HG03432 (cell line): ENCODE data around the gene KRT79.

Experiments
- ATAC-seq: cut with Tn5 transposase; IDR thresholded peaks from one replicate; pipeline ENCODE4 v1.9.1; 2021; ENCODE audit warnings: mild to moderate bottlenecking, moderate library complexity; ENCODE audit not compliant: unreplicated experiment

KRT79 gene

DNA sequence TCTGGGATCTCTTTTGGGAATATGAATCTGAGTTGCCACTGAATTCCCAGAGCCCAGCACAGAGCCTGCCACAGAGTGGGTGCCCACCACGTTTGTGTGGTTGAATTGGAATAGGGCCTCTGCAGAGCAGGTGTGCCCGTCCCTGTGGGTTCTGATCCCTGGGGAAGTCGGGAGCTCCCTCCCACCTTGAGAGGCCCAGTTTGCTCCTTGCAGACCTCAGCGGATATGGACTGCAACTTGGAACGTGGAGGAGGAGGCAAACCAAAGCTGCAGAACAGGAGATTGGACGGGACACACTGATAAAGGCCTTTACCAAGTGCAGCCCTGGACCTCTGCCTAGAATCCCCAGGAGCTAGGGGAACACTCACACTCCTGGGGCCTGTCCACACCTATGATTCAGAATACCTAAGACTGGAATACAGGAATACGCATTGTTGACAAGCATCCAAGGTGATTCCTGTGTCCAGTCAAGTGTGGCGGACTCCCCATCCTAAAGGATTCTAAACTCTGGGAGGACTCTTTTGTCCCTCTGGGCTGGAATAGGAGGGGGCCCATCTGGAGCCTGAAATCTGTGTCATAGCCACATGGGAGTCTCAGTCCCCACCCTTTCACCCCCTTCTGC, 59.4 kb downstream of the KRT79 start:
- ATAC-seq, result no peak

DNA sequence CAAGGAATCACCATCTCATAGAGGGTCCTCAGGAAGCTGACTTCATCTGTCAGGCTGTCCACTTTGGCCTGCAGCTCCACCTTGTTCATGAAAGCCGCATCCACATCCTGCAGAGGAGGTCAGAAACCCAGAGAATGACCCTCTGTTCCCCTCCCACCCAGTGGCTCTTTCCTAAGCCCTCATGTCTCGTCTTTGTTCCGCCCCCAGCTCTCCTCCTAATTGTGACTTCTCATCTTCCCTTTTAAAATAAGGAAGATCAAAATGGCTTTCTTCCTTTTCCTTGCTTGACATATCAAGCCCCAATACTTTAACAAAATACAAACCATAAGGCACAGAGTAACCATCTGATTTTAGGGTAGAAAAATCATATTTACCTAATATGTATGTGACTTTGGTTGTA, 61.3 kb downstream of the KRT79 start:
- no peak for ATAC-seq

DNA sequence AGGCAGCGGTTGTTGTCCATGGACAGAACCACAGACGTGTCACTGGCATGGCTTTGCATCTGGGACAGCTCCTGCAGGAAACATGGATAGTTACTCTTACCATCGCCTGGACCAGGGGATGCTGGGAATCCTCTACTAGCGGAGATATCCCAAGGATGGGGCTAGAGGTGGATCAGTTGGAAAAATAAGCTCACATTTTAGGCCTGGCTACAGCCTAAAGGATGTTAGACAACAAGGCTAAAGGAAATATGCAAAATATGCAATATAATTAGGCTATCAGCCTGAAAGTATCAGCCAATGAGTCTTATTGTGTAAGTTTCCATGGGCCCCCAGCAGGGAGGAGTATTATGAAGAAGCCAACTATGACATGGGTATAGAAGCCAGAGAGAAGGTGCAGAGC, 61.9 kb downstream of the KRT79 start:
- ATAC-seq, result no peak

DNA sequence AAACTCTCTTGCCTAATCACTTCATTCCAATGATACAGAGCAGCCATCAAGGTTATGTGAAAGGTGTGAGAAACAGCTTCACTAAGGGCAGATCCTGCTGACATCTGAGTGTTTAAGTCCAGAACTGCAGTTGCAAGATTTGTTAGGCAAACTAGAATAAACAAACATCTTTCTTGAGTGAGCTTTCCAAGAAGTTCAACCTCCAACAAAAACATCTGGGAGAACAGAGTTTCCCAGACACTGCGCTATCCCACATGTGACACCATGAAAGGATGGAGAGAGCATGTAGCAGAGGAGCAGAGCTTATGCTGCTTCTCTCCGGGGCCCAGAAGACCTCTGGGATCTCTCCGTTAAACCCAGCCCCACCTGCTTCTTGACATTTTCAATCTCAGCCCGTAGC, 62.6 kb downstream of the KRT79 start:
- no peak for ATAC-seq
